GM19238 (cell line): ENCODE data around the gene PTCD3.

Experiments used
- DNase-seq: peaks from one replicate; pipeline ENCODE4 v3.0.0; 2011; ENCODE audit warnings: low spot score; ENCODE audit not compliant: insufficient read length

The PTCD3 gene

DNA sequence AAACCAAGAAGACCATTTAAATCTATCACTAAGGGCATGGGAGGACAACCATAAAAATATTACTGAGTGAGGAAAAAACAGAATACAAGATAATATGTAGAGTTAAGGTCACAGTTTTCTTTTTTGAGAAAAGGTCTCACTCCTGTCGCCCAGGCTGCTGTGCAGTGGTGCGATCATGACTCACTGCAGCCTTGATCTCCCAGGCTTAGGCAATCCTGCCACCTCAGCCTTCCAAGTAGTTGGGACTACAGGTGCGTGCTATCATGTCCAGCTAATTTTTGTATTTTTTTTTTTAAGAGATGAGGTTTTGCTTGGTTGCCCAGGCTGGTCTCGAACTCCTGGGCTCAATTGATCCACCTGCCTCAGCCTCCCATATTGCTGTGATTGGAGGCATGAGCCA, 24.3 kb upstream of the PTCD3 start:
- no peak for DNase-seq

DNA sequence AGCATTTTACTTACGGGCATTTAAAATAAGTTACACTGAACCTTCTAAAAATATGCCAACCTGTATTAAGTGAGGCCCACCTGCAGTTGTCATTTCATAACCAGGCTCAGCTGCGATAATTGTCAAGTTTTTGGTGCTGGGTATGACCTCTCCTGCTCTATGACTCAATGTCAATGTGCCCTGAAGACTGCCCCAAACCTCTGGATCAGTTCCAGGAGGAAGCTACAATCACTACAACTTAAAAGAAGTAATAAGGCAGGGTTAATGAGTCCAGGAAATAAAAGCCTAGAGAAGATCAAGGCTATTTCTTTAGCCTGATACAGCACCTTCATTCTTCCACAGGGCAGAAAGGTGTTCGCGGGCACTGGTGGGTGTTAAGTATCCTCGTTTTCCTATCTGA, 23.3 kb upstream of the PTCD3 start:
- no peak for DNase-seq

DNA sequence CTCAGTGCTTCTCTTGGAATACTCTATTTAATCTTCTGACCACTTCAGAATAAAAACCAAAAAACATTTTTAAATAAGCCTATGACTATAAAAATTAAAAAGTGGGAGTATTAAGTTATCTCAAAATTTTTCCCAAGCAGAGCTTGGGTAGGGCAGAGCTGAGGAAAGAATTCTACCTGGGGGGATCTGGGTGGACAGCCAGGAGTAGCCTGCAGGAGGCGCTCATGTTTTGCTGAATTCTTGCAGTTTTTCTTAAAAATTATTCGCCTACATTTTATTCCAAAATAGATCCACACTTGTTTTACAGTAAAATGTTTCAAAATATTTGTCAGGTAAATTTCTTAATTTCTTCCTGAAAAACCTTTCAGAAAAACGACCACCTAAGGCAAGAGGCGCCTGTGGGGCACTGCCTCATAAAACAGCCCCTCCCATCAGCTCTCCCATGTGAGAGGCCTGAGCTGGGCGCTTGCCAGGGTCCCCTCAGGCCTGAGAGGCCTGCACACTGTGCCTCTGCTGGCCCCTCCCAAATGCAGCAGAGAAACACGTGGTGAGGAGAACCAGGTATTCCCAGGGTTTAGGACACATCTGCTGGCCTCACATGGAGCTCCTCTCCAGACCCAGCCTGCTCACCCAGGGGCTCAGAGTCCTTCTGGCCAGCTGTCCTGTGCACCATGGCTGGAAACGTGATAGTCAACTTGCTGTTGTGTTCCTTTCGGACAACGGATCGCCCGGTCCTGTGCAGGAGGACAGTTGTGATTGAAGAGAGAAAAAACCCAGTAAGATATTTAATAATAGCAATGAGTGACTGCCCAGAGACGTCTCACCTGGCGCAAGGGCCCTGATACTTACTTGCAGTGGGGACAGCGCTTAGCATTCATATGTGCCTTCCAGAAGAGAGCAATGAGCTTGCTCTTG, 17.8 kb upstream of the PTCD3 start:
- no peak for DNase-seq

DNA sequence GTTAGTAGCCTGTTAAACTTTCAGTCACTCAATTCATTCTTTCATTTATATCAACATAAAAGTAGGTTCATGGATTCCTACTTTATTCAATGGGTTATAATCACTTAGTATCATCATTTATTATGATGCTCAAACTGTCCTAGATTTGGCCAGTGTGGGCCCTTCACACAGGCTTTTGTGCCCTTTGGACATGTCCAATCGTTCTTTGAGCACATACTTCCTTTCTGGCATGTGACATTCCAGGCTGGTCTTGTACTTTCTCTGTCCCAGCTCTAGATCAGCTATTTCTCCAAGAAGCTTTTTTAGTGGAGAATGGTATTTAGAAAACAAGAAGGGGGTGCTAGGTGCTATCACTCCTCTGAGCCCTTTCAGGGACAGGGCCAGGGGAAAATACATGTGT, 11.8 kb upstream of the PTCD3 start:
- DNase-seq, result no peak

DNA sequence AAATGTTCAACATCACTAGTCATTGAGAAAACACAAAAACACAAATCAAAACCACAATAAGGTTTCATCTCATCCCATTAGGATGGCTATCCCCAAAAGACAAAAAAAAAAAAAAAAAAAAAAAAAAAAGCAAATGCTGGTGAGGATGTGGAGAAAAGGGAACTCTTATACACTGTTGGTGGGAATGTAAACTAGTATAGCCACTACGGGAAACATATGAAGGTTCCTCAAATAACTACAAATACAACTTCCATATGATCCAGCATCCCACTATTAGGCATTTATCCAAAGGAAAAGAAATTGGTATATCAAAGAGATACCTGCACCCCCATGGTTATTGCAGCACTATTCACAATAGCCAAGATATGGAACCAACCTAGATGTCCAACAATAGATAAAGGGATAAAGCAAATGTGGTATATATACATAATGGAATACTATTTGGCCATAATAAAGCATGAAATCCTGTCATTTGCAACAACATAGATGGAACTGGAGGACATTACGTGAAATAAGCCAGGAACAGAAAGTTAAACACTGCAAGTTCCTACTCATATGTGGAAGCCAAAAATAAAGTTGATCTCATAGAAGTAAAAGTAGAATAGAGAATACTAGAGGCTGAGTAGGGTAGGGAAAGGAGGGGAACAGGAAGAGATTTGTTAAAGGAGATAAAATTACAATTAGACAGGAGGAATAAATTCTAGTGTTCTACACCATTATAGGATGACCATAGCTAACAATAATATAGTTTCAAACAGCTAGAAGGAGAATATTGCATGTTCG, 8.7 kb upstream of the PTCD3 start:
- DNase-seq, result no peak

DNA sequence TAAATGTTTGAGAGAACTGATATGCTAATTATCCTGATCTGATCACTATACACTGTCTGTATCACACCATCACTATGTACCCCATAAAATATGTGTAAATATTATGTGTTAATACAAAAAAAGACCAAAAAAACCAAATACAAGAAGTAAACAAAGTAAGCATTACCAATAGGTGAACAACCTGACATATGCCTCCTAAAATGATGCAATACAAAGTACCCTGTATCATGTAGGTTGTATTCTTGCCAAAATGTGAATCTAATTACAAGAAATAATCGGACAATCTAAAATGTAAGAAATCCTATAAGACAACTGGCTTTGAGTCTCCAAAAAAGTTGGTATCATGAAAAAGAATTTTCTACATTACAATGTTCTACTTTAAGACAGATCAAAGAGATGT, 8.1 kb upstream of the PTCD3 start:
- DNase-seq, result no peak

DNA sequence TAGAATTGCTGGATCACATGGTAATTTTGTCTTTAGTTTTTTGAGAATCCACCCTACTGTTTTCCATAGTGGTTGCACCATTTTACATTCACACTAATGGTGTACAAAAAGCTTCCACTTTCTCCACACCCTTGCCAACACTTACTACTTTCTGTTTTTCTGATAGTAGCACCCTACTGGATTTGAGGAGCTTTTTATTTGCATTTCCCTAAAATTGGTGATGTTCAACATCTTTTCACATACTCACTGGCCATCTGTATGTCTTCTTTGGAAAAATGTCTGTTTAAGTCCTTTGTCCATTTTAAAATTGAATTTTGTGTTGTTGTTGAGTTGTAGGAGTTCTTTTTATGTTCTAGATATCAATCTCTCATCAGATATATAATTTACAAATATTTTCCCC, 3.9 kb upstream of the PTCD3 start:
- no peak for DNase-seq

DNA sequence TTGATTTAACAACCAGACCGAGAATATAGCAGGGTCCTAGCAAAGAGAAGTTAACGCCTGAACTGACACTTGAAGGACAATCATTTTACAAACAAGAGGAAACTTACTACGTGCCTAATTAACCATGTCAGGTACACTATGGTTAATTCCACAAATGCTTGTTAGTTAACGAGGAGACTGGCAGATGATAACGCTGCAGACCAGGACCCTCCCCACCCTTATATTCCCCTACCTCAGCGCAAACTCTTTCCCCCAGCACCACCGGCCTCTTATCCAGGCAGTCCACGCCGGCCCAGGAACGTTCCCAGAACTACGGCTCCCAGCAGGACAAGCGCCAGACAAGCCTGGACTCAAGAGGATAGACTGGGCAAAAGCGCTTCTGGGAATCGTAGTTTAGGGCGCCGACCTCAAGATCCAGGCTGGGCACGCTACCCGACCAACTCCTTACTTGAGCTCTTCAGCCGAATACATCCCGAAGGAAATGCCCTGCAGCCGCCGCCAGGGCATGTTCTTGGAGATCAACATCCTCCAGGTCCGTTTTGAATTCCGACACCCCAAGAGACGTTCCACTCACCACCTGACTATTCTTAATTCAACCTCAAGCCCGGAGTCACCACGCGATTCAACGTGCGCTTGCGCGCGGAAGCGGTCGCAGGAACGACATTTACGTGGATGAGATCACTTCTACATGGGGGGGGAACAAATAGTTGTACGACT, 625 bp upstream of the PTCD3 start, which contains the start of gene POLR1A:
TSS of gene POLR1A (minus strand) at position 635 of the 717 bp plus-strand sequence. CDS start at position 525, 110 bp downstream.
- DNase-seq, result peak; percentile 28

DNA sequence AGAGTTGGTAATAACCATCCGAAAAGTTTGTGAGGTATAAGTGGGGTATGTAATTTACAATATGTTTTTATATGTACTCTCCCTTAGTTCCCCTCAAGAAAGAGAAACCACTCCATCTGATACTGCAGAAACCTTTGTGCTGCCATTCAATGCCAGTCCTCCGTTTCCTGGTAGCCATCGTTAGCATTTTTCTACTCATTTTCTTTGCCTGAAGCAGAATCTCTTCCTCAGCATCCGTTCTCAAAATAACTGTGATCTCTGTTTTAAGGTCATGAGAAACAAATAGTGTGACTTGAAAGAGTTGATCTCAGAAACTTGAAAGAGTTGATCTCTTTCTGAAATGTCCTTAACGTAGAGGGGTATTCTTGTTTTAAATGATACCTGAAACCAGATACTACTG, 996 bp downstream of the PTCD3 start:
- no peak for DNase-seq

DNA sequence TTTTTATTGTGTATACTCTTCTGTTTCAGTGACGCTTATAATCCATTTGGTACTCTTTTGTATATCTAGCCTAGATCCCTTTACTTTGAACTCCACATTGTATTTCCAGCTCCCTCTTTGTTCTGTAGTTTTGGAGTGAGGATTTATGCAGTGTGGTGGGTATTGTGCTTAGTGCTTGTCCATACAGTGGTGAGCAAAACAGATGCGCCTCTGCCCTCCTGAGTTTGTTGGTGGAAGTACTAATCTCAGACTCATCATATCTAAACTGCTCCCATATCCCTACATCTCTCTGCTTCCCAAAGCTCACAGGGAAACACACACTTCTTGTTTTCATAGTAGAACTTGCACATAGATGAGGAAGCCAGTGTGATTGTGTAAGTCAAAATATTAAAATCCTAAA, 12.1 kb downstream of the PTCD3 start:
- no peak for DNase-seq

DNA sequence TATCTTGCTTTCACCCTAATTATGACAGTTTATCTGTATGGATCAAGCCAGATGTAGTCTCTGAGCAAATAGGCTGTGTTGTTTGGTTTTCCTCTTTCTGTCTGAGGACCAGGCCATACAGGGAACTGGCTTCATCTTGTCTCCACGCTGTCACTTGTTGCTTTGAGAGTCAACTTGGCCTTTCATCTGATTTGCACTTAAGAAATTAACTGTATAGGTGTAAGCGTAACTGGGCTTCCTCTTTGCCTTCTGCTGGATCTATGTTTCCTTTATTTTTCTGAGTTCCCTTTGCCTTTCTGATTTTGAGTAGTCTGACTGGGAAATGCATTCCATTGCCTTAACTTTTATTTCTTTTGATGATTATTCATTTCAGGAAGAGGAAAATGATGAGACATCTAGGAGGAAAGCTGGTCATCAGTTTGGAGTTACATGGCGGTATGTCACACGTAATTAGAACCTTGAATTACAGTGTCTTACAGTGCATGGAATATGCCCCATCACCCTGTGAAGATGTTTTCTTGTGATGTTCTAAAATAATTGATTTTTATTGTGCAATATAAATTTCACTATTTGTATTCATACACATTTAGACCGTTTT, 17.4 kb downstream of the PTCD3 start:
- DNase-seq, result no peak

DNA sequence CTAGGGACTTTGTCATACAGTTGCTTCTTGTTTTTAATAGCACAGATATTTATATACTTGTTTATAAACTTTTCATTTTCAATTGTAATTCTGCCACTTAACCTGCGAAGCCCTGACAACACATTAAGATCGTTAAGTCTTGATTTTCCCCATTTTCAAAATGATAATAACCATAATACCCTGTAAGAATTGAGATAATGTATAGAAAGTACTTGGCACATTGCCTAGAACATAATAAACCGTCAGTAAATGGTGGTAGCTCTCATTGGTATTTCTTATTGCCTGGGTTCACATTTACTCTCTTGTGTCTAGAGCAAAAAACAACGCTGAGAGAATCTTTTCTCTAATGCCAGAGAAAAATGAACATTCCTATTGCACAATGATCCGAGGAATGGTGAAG, 18.6 kb downstream of the PTCD3 start:
- DNase-seq, result no peak

DNA sequence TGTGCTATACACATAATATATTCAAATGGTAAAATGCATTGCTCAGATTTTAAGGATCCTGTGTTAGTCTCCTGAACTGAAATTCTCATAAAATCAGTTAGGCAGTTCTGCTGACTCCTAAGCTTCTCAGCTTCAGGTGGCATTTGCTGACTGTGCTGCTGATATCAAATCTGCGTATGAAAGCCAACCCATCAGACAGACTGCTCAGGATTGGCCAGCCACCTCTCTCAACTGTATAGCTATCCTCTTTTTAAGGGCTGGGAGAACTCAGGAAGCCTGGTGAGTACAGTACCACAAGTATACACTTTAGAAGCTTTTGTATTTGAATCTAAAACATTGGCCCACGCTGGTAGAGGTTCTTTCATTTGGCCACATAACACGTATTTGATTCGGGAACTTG, 28.7 kb downstream of the PTCD3 start:
- DNase-seq, result no peak

DNA sequence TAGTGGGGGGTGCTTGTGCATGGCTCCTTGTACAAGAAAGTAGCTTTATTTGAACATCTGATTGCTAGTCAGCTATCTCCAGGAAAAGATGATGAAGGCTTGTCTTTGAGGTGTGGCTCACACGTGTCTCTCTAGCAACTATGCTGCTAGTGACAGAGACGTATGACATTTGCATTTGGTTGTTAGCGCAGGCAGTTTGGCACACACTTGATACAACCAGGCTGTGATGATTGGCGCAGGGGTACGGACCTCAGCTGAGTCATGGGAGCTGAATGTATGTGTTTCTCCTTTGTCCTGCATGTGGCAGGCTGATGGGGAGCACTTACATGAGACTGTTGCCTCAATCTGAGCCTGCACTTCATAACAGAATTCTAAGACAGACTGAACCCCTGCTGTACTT, 29.6 kb downstream of the PTCD3 start:
- no peak for DNase-seq

DNA sequence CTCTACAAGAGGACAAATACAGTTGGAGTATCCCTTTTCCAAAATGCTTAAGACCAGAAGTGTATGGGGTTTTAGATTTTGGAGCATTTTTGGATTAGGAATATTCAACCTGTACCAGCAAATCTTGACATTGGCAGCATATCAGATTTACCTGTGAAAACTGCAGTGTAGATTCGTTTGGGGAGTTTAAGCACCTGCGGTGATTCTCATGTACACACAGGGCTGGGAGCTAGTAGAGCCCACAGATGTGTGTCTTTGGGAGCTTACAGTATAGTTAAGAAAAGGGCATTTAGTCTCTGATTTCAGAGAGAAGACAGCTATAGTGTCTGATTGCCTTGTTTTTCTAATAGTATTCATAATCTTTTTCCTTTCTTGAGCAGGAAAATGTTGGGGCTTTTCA, 30.1 kb downstream of the PTCD3 start:
- no peak for DNase-seq

DNA sequence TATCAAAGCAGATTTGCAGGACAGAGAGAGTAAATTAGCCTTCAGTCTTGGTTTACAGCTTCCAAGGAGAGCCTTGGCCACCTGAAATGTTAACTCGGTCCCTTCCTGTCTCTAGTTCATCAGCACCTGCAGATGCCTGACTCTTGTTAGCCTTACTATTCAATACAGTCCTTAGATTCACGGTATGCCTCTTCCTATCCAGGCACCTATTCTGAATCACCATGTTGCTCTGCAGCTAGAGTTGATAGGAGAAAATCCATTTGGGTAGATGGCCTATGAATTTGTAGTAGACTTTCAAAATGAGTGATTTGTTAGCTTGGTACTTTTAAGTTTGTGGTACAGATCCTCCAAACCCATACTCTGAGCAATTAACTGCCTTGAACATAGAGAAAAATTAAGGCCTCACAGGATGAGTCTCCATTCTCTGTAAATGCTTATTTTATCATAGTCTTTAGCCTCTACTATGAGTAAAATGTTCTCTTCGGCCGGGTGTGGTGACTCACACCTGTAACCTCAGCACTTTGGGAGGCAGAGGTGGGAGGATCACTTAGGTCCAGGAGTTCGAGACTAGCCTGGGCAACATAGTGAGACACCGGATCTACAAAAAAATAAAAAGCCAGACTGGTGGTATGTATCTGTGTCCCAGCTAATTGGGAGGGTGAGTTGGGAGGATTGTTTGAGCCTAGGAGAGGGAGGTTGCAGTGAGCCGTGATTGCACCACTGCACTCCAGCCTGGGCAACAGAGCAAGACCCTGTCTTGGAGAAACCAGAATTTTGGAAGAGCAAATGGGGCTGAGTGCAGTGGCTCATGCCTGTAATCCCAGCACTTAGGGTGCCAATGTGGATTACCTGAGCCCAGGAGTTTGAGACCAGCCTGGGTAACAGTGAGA, 32.9 kb downstream of the PTCD3 start:
- no peak for DNase-seq

DNA sequence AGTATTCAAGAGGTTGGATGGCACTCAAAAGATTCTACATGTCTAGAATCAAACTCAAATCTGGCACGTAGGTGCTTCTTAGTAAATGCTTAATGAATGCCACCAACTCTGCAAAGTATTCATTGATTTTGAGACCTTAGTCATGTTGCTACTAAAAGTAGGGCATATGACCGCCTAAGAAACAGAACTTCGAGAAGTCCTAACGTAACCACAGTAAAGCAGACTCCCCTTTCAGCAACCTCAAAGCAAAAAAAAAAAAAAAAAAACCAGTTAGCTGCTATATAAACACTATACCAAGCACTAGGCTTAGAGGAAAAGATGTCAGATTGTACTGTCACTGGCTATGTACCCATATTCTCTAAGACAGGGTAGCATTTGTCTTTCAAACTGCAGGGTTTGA, 33.9 kb downstream of the PTCD3 start:
- no peak for DNase-seq

DNA sequence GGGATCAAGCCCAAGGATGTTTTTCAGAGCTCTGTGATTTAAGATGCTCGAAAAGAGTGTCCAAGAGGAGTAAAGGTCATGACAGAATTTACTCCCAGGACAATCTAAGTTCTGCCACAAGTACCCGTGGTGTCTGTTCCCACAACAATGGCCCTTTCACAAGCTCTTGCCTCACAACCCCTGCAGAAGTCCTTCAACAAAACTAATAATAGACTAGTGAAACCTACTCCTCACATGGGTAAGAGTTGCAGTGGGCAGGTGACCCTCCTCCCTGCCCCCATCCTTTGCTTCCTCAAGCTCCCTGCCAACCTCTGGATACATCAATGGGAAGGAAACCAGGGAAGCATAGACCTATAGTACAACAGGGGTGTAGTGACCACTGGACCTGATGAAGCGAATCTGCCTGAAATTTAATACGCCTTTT, 34.9 kb downstream of the PTCD3 start:
- no peak for DNase-seq

DNA sequence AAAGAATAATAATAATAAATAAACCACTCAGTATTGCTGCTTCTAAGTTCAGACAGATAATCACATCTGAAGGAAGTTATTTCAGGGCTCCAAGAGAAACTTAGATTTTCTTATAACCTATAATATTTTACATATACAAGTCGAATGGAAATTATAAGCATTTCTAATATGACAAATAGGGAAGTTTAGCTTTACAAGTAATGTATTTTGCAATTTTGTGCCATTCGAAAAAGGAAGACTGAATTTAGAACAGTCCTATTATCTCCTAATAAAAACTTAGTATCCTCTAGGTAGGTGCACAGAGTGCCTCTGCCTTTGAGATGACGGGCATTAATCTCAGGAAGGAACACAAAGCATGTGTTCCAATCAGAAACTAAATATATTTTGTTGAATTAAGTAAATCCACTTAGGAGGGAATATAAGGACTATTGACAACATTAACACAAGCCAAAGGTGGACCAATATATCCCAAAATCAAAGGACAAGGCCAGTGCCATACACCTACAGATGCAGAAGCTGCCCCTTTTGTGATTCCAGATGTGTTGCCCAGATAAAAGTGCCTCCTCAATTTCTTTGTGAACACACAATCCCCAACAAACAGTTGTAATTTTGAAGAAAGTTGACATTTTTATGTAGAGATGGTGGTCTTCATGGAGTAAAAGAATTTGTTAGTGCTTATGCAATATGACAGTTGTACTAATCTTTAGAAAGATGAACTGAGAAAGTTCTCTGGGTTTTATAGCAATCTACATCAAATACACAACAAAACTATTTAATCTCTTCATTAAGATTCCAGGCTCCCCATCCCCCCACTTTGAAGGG, 36.6 kb downstream of the PTCD3 start:
- no peak for DNase-seq

DNA sequence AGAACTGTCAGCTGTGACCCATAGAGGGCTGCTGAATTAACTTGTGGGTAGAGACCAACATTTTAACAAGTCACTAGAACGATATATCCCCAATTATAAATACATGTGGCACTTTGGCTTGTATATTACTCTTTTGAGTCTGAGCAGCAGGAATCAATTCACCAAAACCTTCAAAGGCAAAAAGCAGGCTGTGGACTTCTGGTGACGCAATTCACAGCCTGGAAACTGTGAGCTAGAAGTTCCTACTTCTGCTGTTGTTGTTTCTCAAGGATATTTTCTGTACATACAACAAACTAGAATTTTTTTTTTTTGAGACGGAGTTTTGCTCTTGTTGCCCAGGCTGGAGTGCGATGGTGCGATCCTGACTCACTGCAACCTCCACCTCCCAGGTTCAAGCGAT, 37.3 kb downstream of the PTCD3 start:
- no peak for DNase-seq
